Fibroblast of lung (primary cell): ENCODE results near the gene NMRK1. TPM values are rescaled to one million over a fixed set of nuclear protein-coding genes. Genes with fewer than 3 reads are reported as not detected.
A peak's percentile ranks its signal among the peaks of the same experiment; 100 is the strongest.

ENCODE experiments used
- DNase-seq, 2 donors: peaks; one replicate each; pipeline versions ENCODE4 v3.0.0 to v3.0.0-alpha.2; 2010; ENCODE audit warnings: low read depth in 2 of 2
- H2AFZ ChIP-seq: 2 replicates; pipeline ENCODE4 v1.5.1; 2012; ENCODE audit warnings: low read length, control low read depth, inconsistent platforms
- H3K27ac ChIP-seq: 2 replicates; pipeline ENCODE4 v1.5.1; 2011; ENCODE audit warnings: low read length, control low read depth; ENCODE audit not compliant: insufficient read depth
- H3K27me3 ChIP-seq: 2 replicates; pipeline ENCODE4 v1.5.1; 2011; ENCODE audit warnings: mild to moderate bottlenecking, low read length; ENCODE audit not compliant: control insufficient read depth, insufficient read depth
- H3K36me3 ChIP-seq: 2 replicates; pipeline ENCODE4 v1.5.1; 2011; ENCODE audit warnings: low read length; ENCODE audit not compliant: control insufficient read depth, insufficient read depth
- H3K4me1 ChIP-seq: 2 replicates; pipeline ENCODE4 v1.5.1; 2011; ENCODE audit warnings: low read length; ENCODE audit not compliant: control insufficient read depth, insufficient read depth; ENCODE audit errors: extremely low read depth
- H3K4me2 ChIP-seq: 2 replicates; pipeline ENCODE4 v1.5.1; 2011; ENCODE audit warnings: low read length, control low read depth; ENCODE audit not compliant: insufficient read depth; ENCODE audit errors: extremely low read depth
- H3K4me3 ChIP-seq, 4 experiments: fragments of 200-600 bp in 1 of 4; sonication (generic) in 1 of 4; replicated peaks in 1 of 4; 2 replicates each; pipeline ENCODE4 v1.5.1; 2011 to 2016; ENCODE audit warnings: low read length in 4 of 4, low read depth in 3 of 4, mild to moderate bottlenecking in 3 of 4, control low read depth in 2 of 4, inconsistent platforms in 1 of 4, mixed read lengths in 1 of 4; ENCODE audit not compliant: insufficient read depth in 1 of 4; ENCODE audit errors: control extremely low read depth in 1 of 4
- H3K79me2 ChIP-seq: 2 replicates; pipeline ENCODE4 v1.5.1; 2012; ENCODE audit warnings: mild to moderate bottlenecking, low read length, inconsistent platforms; ENCODE audit not compliant: control insufficient read depth, insufficient read depth
- H3K9ac ChIP-seq: 2 replicates; pipeline ENCODE4 v1.5.1; 2011; ENCODE audit warnings: mild to moderate bottlenecking, low read length, control low read depth; ENCODE audit not compliant: insufficient read depth
- H3K9me3 ChIP-seq: 2 replicates; pipeline ENCODE4 v1.5.1; 2012; ENCODE audit warnings: low read depth, low read length; ENCODE audit not compliant: control insufficient read depth, insufficient read depth
- H4K20me1 ChIP-seq: 2 replicates; pipeline ENCODE4 v1.5.1; 2011; ENCODE audit warnings: low read length; ENCODE audit not compliant: control insufficient read depth, insufficient read depth; ENCODE audit errors: extremely low read depth
- CTCF ChIP-seq, 2 donors: IDR thresholded peaks in 1 of 2; conservative IDR thresholded peaks in 1 of 2; 1 replicate in 1 of 2; 2 replicates in 1 of 2; pipeline ENCODE4 v1.5.1; 2011 to 2012; ENCODE audit warnings: low read length in 2 of 2, control low read depth in 1 of 2, inconsistent platforms in 1 of 2, low read depth in 1 of 2, mild to moderate bottlenecking in 1 of 2
- EZH2 ChIP-seq: IDR thresholded peaks from 2 replicates; pipeline ENCODE4 v1.5.1; 2012; ENCODE audit warnings: low read length, control low read depth, mild to moderate bottlenecking; ENCODE audit errors: missing control alignments
- polyA plus RNA-seq, 2 donors: library from polyadenylated mRNA; depleted of rRNA in 1 of 2; stranded (reverse) in 1 of 2; unstranded in 1 of 2; fragments of >200 nt; gene quantifications; 2 replicates each; pipeline ENCODE4 v1.2.1, GENCODE V29; 2011 to 2012; ENCODE audit warnings: missing spikeins in 1 of 2
- total RNA-seq: library from RNA; depleted of rRNA; stranded (reverse); fragments of >200 nt; gene quantifications from 2 replicates; pipeline ENCODE4 v1.2.1, GENCODE V29; 2014

The NMRK1 gene
- total and polyA plus RNA-seq, 2 donors (not counting 1 experiment from before 2014, with no cell fraction given), result 19.4 to 33.9 TPM

- Histone ChIP-seq H3K4me1 (peaks cover 12% of the 10 kb centered on the region), H4K20me1 (no peaks in the 10 kb centered on the region), H3K27ac (no peak overlapping the region), H3K4me2 (no peak overlapping the region), H3K9me3 (no peaks in the 10 kb centered on the region), H3K79me2 (no peaks in the 10 kb centered on the region), H3K27me3 (no peaks in the 10 kb centered on the region), H2AFZ (no peak overlapping the region), H3K36me3 (no peaks in the 10 kb centered on the region), H3K4me3 (no peak overlapping the region), H3K9ac (no peak overlapping the region)
- TF ChIP-seq CTCF (conservative IDR thresholded peaks at IDR 0.05 in 1 of 2, IDR thresholded peaks at IDR 0.05 in 1 of 2; ENCODE audit: low read depth in 1 of 2, low read length in 2 of 2) (no peak), EZH2 (no peak)
- DNase-seq, result no peak
Observed at GRCh38 chr9:75036793-75037192, 51.2 kb downstream of the NMRK1 start.

GRCh38 chr9:75033791-75034473, 54.0 kb downstream of the NMRK1 start:
- H3K4me2 ChIP-seq, result no peak overlapping the region
- no peaks in the 10 kb centered on the region for H3K36me3 ChIP-seq
- H3K4me3 ChIP-seq, result no peak overlapping the region
- H3K9me3 ChIP-seq, result no peaks in the 10 kb centered on the region
- TF ChIP-seq EZH2, result no peak
- no peak for TF ChIP-seq CTCF (conservative IDR thresholded peaks at IDR 0.05 in 1 of 2, IDR thresholded peaks at IDR 0.05 in 1 of 2; ENCODE audit: low read depth in 1 of 2, low read length in 2 of 2)
- H3K9ac ChIP-seq, result no peak overlapping the region
- DNase-seq, result peak in 1 of 2 donors; percentile 55
- H3K27me3 ChIP-seq, result no peaks in the 10 kb centered on the region
- no peak overlapping the region for H3K27ac ChIP-seq
- H3K4me1 ChIP-seq, result peaks cover 3% of the 10 kb centered on the region
- no peak overlapping the region for H2AFZ ChIP-seq
- no peaks in the 10 kb centered on the region for H3K79me2 ChIP-seq
- H4K20me1 ChIP-seq, result no peaks in the 10 kb centered on the region

GRCh38 chr9:75027187-75028107, 60.5 kb downstream of the NMRK1 start:
- H3K4me1 ChIP-seq, result no peaks in the 10 kb centered on the region
- peak overlapping the region; percentile 69 for H3K9ac ChIP-seq
- H3K4me3 ChIP-seq, result peak overlapping the region; percentile 40 to 80 (median 61)
- no peaks in the 10 kb centered on the region for H3K27me3 ChIP-seq
- H2AFZ ChIP-seq, result peak overlapping the region; percentile 85
- H3K36me3 ChIP-seq, result no peaks in the 10 kb centered on the region
- H3K4me2 ChIP-seq, result peak overlapping the region; percentile 74
- peak; percentile 44 to 47 for DNase-seq
- H4K20me1 ChIP-seq, result no peaks in the 10 kb centered on the region
- H3K9me3 ChIP-seq, result no peaks in the 10 kb centered on the region
- H3K27ac ChIP-seq, result peak overlapping the region; percentile 42
- H3K79me2 ChIP-seq, result peaks cover 26% of the 10 kb centered on the region
- TF ChIP-seq EZH2, result no peak
- no peak for TF ChIP-seq CTCF (conservative IDR thresholded peaks at IDR 0.05 in 1 of 2, IDR thresholded peaks at IDR 0.05 in 1 of 2; ENCODE audit: low read depth in 1 of 2, low read length in 2 of 2)
